Karpas-422 (cell line): ENCODE data around the gene GRIN3B. TPM values are rescaled to one million over a fixed set of nuclear protein-coding genes. Genes with fewer than 3 reads are reported as not detected.

Experiments used
- DNase-seq: peaks from one replicate; pipeline ENCODE4 v3.0.0-alpha.2; 2015
- H2AFZ ChIP-seq: fragments of 200-600 bp; sonication (generic); 2 replicates; pipeline ENCODE4 v1.6.1; 2014; ENCODE audit warnings: antibody characterized with exemption, low read length, mixed read lengths
- H3K27ac ChIP-seq: fragments of 200-600 bp; sonication (generic); 2 replicates; pipeline ENCODE4 v1.5.1; 2014; ENCODE audit warnings: mild to moderate bottlenecking, low read length, moderate library complexity
- H3K27me3 ChIP-seq: fragments of 200-600 bp; sonication (generic); 2 replicates; pipeline ENCODE4 v1.6.1; 2014; ENCODE audit warnings: low read length, mixed read lengths
- H3K36me3 ChIP-seq: fragments of 200-600 bp; sonication (generic); 2 replicates; pipeline ENCODE4 v1.6.1; 2014; ENCODE audit warnings: low read length, mixed read lengths; ENCODE audit not compliant: insufficient read depth
- H3K4me1 ChIP-seq: fragments of 200-600 bp; sonication (generic); 2 replicates; pipeline ENCODE4 v1.6.1; 2014; ENCODE audit warnings: mild to moderate bottlenecking, low read length, mixed read lengths
- H3K4me2 ChIP-seq: fragments of 200-600 bp; sonication (generic); 2 replicates; pipeline ENCODE4 v1.6.1; 2014; ENCODE audit warnings: low read length, low read depth, mild to moderate bottlenecking; ENCODE audit not compliant: poor library complexity, severe bottlenecking
- H3K4me3 ChIP-seq: fragments of 200-600 bp; sonication (generic); 2 replicates; pipeline ENCODE4 v1.5.1; 2014; ENCODE audit warnings: mild to moderate bottlenecking, antibody characterized with exemption, low read length, mixed read lengths
- H3K79me2 ChIP-seq: fragments of 200-600 bp; sonication (generic); 2 replicates; pipeline ENCODE4 v1.6.1; 2014; ENCODE audit warnings: mild to moderate bottlenecking, low read length, mixed read lengths
- H3K9ac ChIP-seq: fragments of 200-600 bp; sonication (generic); 2 replicates; pipeline ENCODE4 v1.6.0; 2014; ENCODE audit warnings: low read length
- H3K9me2 ChIP-seq: fragments of 200-600 bp; sonication (generic), shearing (Covaris generic); replicated peaks from 2 replicates; pipeline ENCODE4 v1.6.0; 2014; ENCODE audit warnings: mild to moderate bottlenecking, low read length, moderate library complexity; ENCODE audit not compliant: insufficient read depth
- H3K9me3 ChIP-seq: fragments of 300-700, 200-600 bp; sonication (generic); 2 replicates; pipeline ENCODE4 v1.6.1; 2014; ENCODE audit warnings: low read length, mixed read lengths
- H4K20me1 ChIP-seq: fragments of 200-600 bp; sonication (generic); 2 replicates; pipeline ENCODE4 v1.6.1; 2014; ENCODE audit warnings: mild to moderate bottlenecking, antibody characterized with exemption, low read length, low read depth; ENCODE audit not compliant: insufficient read depth
- total RNA-seq: library from RNA; depleted of rRNA; stranded (reverse); fragments of >200 nt; shearing (Covaris generic); gene quantifications from 2 replicates; pipeline ENCODE4 v1.2.3, GENCODE V29; 2014; ENCODE audit warnings: low replicate concordance

The GRIN3B gene
- total RNA-seq, 1 experiment from 2014 or later, result not detected

- no peaks in the 10 kb centered on the region for H3K27me3 ChIP-seq
- no peak overlapping the region for H3K27ac ChIP-seq
- no peaks in the 10 kb centered on the region for H3K4me1 ChIP-seq
- H3K4me2 ChIP-seq, result no peak overlapping the region
- H2AFZ ChIP-seq, result no peak overlapping the region
- peaks cover 14% of the 10 kb centered on the region for H3K79me2 ChIP-seq
- no peak overlapping the region for H3K4me3 ChIP-seq
- H3K9me3 ChIP-seq, result no peaks in the 10 kb centered on the region
- H3K9ac ChIP-seq, result no peak overlapping the region
- H3K9me2 ChIP-seq, result no peaks in the 10 kb centered on the region
- H3K36me3 ChIP-seq, result no peaks in the 10 kb centered on the region
- H4K20me1 ChIP-seq, result peaks cover 20% of the 10 kb centered on the region
- DNase-seq, result no peak
Measured at GRCh38 chr19:1010586-1011510, 10.6 kb downstream of the GRIN3B start.

- Histone ChIP-seq H3K4me3 (no peak overlapping the region), H4K20me1 (peaks cover 30% of the 10 kb centered on the region), H3K36me3 (no peaks in the 10 kb centered on the region)
Measured at GRCh38 chr19:1011831-1012333, 11.7 kb downstream of the GRIN3B start.

GRCh38 chr19:1012334-1012733 is 12.1 kb downstream of the GRIN3B start:
- H3K79me2 ChIP-seq, result peaks cover 29% of the 10 kb centered on the region
- peaks cover 35% of the 10 kb centered on the region for H4K20me1 ChIP-seq
- H3K4me2 ChIP-seq, result no peak overlapping the region
- H3K4me3 ChIP-seq, result no peak overlapping the region
- H3K27ac ChIP-seq, result no peak overlapping the region
- DNase-seq, result no peak
- no peaks in the 10 kb centered on the region for H3K36me3 ChIP-seq
- H3K27me3 ChIP-seq, result no peaks in the 10 kb centered on the region
- peaks cover 12% of the 10 kb centered on the region for H3K4me1 ChIP-seq
- H3K9me3 ChIP-seq, result no peaks in the 10 kb centered on the region
- no peak overlapping the region for H2AFZ ChIP-seq
- H3K9me2 ChIP-seq, result no peaks in the 10 kb centered on the region
- H3K9ac ChIP-seq, result no peak overlapping the region

More at GRCh38 chr19:1011831-1012333, 11.7 kb downstream of the GRIN3B start:
- Histone ChIP-seq H3K4me1 (peaks cover 7% of the 10 kb centered on the region), H3K9ac (no peak overlapping the region), H3K27me3 (no peaks in the 10 kb centered on the region), H3K9me2 (no peaks in the 10 kb centered on the region), H3K79me2 (peaks cover 25% of the 10 kb centered on the region), H2AFZ (no peak overlapping the region), H3K9me3 (no peaks in the 10 kb centered on the region), H3K27ac (no peak overlapping the region), H3K4me2 (no peak overlapping the region)
- no peak for DNase-seq

GRCh38 chr19:1013218-1013617 is 13.0 kb downstream of the GRIN3B start:
- no peaks in the 10 kb centered on the region for H3K9me2 ChIP-seq
- DNase-seq, result no peak
- H3K27ac ChIP-seq, result no peak overlapping the region
- no peak overlapping the region for H3K4me2 ChIP-seq
- H3K9me3 ChIP-seq, result no peaks in the 10 kb centered on the region
- H3K9ac ChIP-seq, result no peak overlapping the region
- H3K4me1 ChIP-seq, result peaks cover 20% of the 10 kb centered on the region
- no peaks in the 10 kb centered on the region for H3K36me3 ChIP-seq
- no peak overlapping the region for H3K4me3 ChIP-seq
- H3K79me2 ChIP-seq, result peaks cover 38% of the 10 kb centered on the region
- H3K27me3 ChIP-seq, result no peaks in the 10 kb centered on the region
- no peak overlapping the region for H2AFZ ChIP-seq
- peaks cover 44% of the 10 kb centered on the region for H4K20me1 ChIP-seq

- no peak for DNase-seq
- Histone ChIP-seq H3K27ac (no peak overlapping the region), H3K9me3 (no peaks in the 10 kb centered on the region), H3K4me1 (peaks cover 32% of the 10 kb centered on the region), H3K36me3 (no peaks in the 10 kb centered on the region), H2AFZ (no peak overlapping the region), H4K20me1 (peaks cover 54% of the 10 kb centered on the region), H3K9me2 (no peaks in the 10 kb centered on the region), H3K4me2 (no peak overlapping the region), H3K27me3 (no peaks in the 10 kb centered on the region), H3K79me2 (peaks cover 50% of the 10 kb centered on the region), H3K4me3 (no peak overlapping the region), H3K9ac (no peak overlapping the region)
Measured at GRCh38 chr19:1014161-1015060, 14.2 kb downstream of the GRIN3B start.

GRCh38 chr19:1015061-1015781 is 15.0 kb downstream of the GRIN3B start:
- Histone ChIP-seq H3K27ac (no peak overlapping the region), H3K79me2 (peaks cover 58% of the 10 kb centered on the region), H4K20me1 (peaks cover 62% of the 10 kb centered on the region), H3K9ac (no peak overlapping the region), H3K36me3 (no peaks in the 10 kb centered on the region), H3K4me1 (peaks cover 36% of the 10 kb centered on the region), H2AFZ (no peak overlapping the region), H3K4me3 (no peak overlapping the region), H3K27me3 (no peaks in the 10 kb centered on the region), H3K4me2 (no peak overlapping the region), H3K9me2 (no peaks in the 10 kb centered on the region), H3K9me3 (no peaks in the 10 kb centered on the region)
- DNase-seq, result no peak

- H3K4me2 ChIP-seq, result no peak overlapping the region
- H3K36me3 ChIP-seq, result no peaks in the 10 kb centered on the region
- H3K27ac ChIP-seq, result no peak overlapping the region
- H3K4me3 ChIP-seq, result no peak overlapping the region
- no peak overlapping the region for H2AFZ ChIP-seq
- no peaks in the 10 kb centered on the region for H3K9me3 ChIP-seq
- H3K9me2 ChIP-seq, result no peaks in the 10 kb centered on the region
- H3K27me3 ChIP-seq, result no peaks in the 10 kb centered on the region
- no peak overlapping the region; the same call in 1 of the 2 replicates for H3K9ac ChIP-seq
- H4K20me1 ChIP-seq, result peaks cover 66% of the 10 kb centered on the region
- H3K4me1 ChIP-seq, result peaks cover 36% of the 10 kb centered on the region
- H3K79me2 ChIP-seq, result peaks cover 64% of the 10 kb centered on the region
- no peak for DNase-seq
Measured at GRCh38 chr19:1015782-1016646, 15.8 kb downstream of the GRIN3B start.
